IMR-90 (cell line): ENCODE measurements around the gene CTRB2. TPM values are rescaled to one million over a fixed set of nuclear protein-coding genes. Genes with fewer than 3 reads are reported as not detected.

Source experiments
- ATAC-seq: fragments of 200-7000 bp; cut with Tn5 transposase; 2 replicates; pipeline ENCODE4 v1.9.1; 2020; ENCODE audit warnings: low read depth, mild to moderate bottlenecking, moderate library complexity
- BruUV-seq: library from RNA; stranded (reverse); fragments of 400-500 nt; replicated peaks from 2 replicates; lab custom pipeline; 2021; lab: Mats Ljungman, UMichigan
- CTCF ChIA-PET: fragments of 300-600 bp; formaldehyde crosslinking; extraction: SDS; loops from one replicate; lab custom pipeline; 2021; ENCODE audit warnings: antibody characterized with exemption; lab: Yijun Ruan, JAX
- POLR2A ChIA-PET: fragments of 300-600 bp; sonication (Branson Sonifier 250); formaldehyde crosslinking; loops from one replicate; lab custom pipeline; 2022; ENCODE audit warnings: antibody characterized with exemption; ENCODE audit not compliant: unreplicated experiment; lab: Charles Lee
- DNase-seq: peaks from one replicate; pipeline ENCODE4 v3.0.0; 2013
- H2AFZ ChIP-seq: replicated peaks from 2 replicates; pipeline ENCODE3; 2013; ENCODE audit warnings: low read length, mild to moderate bottlenecking; ENCODE audit not compliant: poor library complexity
- H2AK5ac ChIP-seq: 2 replicates; pipeline ENCODE4 v1.6.1; 2013; ENCODE audit warnings: low read depth, low read length, inconsistent platforms
- H2AK9ac ChIP-seq: replicated peaks from 2 replicates; pipeline ENCODE3; 2013; ENCODE audit warnings: mild to moderate bottlenecking, low read depth, low read length, moderate library complexity; ENCODE audit not compliant: poor library complexity
- H2BK120ac ChIP-seq: 2 replicates; pipeline ENCODE4 v1.6.1; 2013; ENCODE audit warnings: low read depth, low read length, inconsistent platforms
- H2BK15ac ChIP-seq: 3 replicates; pipeline ENCODE4 v1.6.1; 2013; ENCODE audit warnings: low read depth, low read length, inconsistent platforms
- H2BK20ac ChIP-seq: 2 replicates; pipeline ENCODE4 v1.6.1; 2013; ENCODE audit warnings: low read depth, mild to moderate bottlenecking, inconsistent platforms, low read length, moderate library complexity
- H2BK5ac ChIP-seq: 2 replicates; pipeline ENCODE4 v1.6.1; 2013; ENCODE audit warnings: mild to moderate bottlenecking, low read depth, low read length, inconsistent platforms; ENCODE audit not compliant: poor library complexity, severe bottlenecking
- H3K14ac ChIP-seq: replicated peaks from 2 replicates; pipeline ENCODE4 v1.6.1; 2013; ENCODE audit warnings: low read depth, low read length, inconsistent platforms
- H3K18ac ChIP-seq: 2 replicates; pipeline ENCODE4 v1.6.1; 2013; ENCODE audit warnings: low read depth, low read length, control low read depth
- H3K23ac ChIP-seq: 2 replicates; pipeline ENCODE4 v1.6.1; 2013; ENCODE audit warnings: low read depth, low read length, inconsistent platforms
- H3K27ac ChIP-seq: 2 replicates; pipeline ENCODE4 v1.5.1; 2013; ENCODE audit warnings: mild to moderate bottlenecking, control low read depth, low read length; ENCODE audit not compliant: insufficient read depth
- H3K27me3 ChIP-seq: 2 replicates; pipeline ENCODE4 v1.6.1; 2013; ENCODE audit warnings: low read length; ENCODE audit not compliant: control insufficient read depth, insufficient read depth
- H3K36me3 ChIP-seq: 2 replicates; pipeline ENCODE4 v1.6.1; 2013; ENCODE audit warnings: low read length, mixed read lengths; ENCODE audit not compliant: control insufficient read depth, insufficient read depth
- H3K4ac ChIP-seq: 2 replicates; pipeline ENCODE4 v1.6.1; 2013; ENCODE audit warnings: low read depth, low read length, inconsistent platforms
- H3K4me1 ChIP-seq: 2 replicates; pipeline ENCODE4 v1.6.1; 2013; ENCODE audit warnings: low read length, mixed read lengths; ENCODE audit not compliant: control insufficient read depth, insufficient read depth
- H3K4me2 ChIP-seq: 2 replicates; pipeline ENCODE4 v1.6.1; 2013; ENCODE audit warnings: low read depth, mild to moderate bottlenecking, control low read depth, low read length, moderate library complexity
- H3K4me3 ChIP-seq: 2 replicates; pipeline ENCODE4 v1.5.1; 2013; ENCODE audit warnings: low read depth, mild to moderate bottlenecking, control low read depth, low read length, moderate library complexity; ENCODE audit not compliant: insufficient read depth
- H3K56ac ChIP-seq: 2 replicates; pipeline ENCODE4 v1.6.1; 2013; ENCODE audit warnings: low read length, inconsistent platforms; ENCODE audit not compliant: insufficient read depth; ENCODE audit errors: extremely low read depth
- H3K79me1 ChIP-seq, 2 experiments: 2 replicates each; pipeline ENCODE4 v1.6.1; 2013; ENCODE audit warnings: low read length in 2 of 2, inconsistent platforms in 1 of 2, low read depth in 1 of 2
- H3K9ac ChIP-seq: 2 replicates; pipeline ENCODE4 v1.6.1; 2013; ENCODE audit warnings: low read depth, low read length, control low read depth
- H3K9me1 ChIP-seq: 2 replicates; pipeline ENCODE4 v1.6.1; 2013; ENCODE audit warnings: low read length, inconsistent platforms; ENCODE audit not compliant: insufficient read depth
- H3K9me3 ChIP-seq: 2 replicates; pipeline ENCODE4 v1.6.1; 2013; ENCODE audit warnings: low read length; ENCODE audit not compliant: control insufficient read depth, insufficient read depth
- H4K20me1 ChIP-seq: 2 replicates; pipeline ENCODE4 v1.6.1; 2013; ENCODE audit warnings: low read length, inconsistent platforms; ENCODE audit not compliant: insufficient read depth
- H4K5ac ChIP-seq: 2 replicates; pipeline ENCODE4 v1.6.1; 2013; ENCODE audit warnings: mild to moderate bottlenecking, low read depth, low read length, control low read depth
- H4K8ac ChIP-seq, 2 experiments: 2 replicates each; pipeline ENCODE4 v1.6.1; 2013; ENCODE audit warnings: low read depth in 2 of 2, low read length in 2 of 2, control low read depth in 1 of 2, inconsistent platforms in 1 of 2
- H4K91ac ChIP-seq: 2 replicates; pipeline ENCODE4 v1.6.1; 2013; ENCODE audit warnings: low read depth, low read length, inconsistent platforms; ENCODE audit not compliant: insufficient read depth
- MAFK ChIP-seq: IDR thresholded peaks from 2 replicates; pipeline ENCODE4 v1.6.1; 2012; ENCODE audit warnings: low read depth, low read length, improper control_type of control experiment
- WGBS, 2 experiments: methylation state at CpG; one replicate each; pipeline versions ENCODE4 v1.1.5 to v1.1.7; 2013; ENCODE audit warnings: missing lambda C conversion rate in 2 of 2; ENCODE audit not compliant: insufficient read length in 1 of 2; ENCODE audit errors: extremely low coverage in 2 of 2; 5-methylcytosine and 5-hydroxymethylcytosine counted together
- dilution Hi-C: fragments of 300-500 bp; cut with HindIII; formaldehyde crosslinking; loops from one replicate; pipeline ENCODE4 v1.14.3; 2018; ENCODE audit warnings: low sequenced_read_pairs; ENCODE audit not compliant: unreplicated experiment
- in situ Hi-C: fragments of 300-500 bp; cut with MboI; formaldehyde crosslinking; loops from 3 replicates; pipeline ENCODE4 v1.14.3; 2019; ENCODE audit warnings: low sequenced_read_pairs, inconsistent platforms, mixed read lengths
- intact Hi-C: fragments of 100-400 bp; cut with micrococcal nuclease; formaldehyde crosslinking; loops from 2 replicates; pipeline ENCODE4 v1.10.0; 2022
- polyA plus RNA-seq, 3 experiments: library from polyadenylated mRNA; depleted of rRNA; stranded (reverse); fragments of >200 nt; gene quantifications; 2 replicates each; pipeline ENCODE4 v1.2.3, GENCODE V29; 2012; ENCODE audit warnings: low replicate concordance in 1 of 3
- total RNA-seq: library from RNA; depleted of rRNA; stranded (reverse); fragments of >200 nt; gene quantifications from 2 replicates; pipeline ENCODE4 v1.2.3, GENCODE V29; 2012

CTRB2 gene
- total and polyA plus RNA-seq, 2 of the 4 experiments (the other 2 are of a cell fraction) = not detected

DNA sequence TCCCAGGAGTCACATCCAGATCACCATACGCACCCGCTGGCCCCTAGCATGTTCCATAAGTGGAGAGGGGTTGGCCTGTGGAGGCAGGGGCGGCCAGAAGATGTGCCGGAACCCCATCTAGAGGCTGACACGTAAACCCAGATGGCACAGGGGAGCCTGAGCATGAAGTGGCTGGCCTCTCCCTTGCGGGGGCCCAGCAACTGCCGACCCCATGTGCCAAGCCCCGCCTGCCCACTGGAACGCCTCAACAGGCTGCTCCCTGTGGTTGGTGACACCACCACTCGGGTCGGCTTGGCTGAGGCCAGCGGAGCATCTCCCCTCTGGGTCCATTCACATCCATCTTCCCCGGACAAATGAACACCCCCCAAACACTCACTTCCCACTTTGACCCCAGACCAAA is 35.0 kb upstream of the CTRB2 start:
- H3K36me3 ChIP-seq = peaks cover 40% of the 10 kb centered on the region
- H3K27me3 ChIP-seq = no peaks in the 10 kb centered on the region
- H2AFZ ChIP-seq = no peak overlapping the region
- H2BK5ac ChIP-seq = no peak overlapping the region
- H3K14ac ChIP-seq = no peak overlapping the region
- H3K4me2 ChIP-seq = no peak overlapping the region
- no peak overlapping the region for H4K5ac ChIP-seq
- H3K9me1 ChIP-seq = peaks cover 24% of the 10 kb centered on the region
- H3K9ac ChIP-seq = no peak overlapping the region
- H3K4ac ChIP-seq = peak overlapping the region; percentile 37
- dilution Hi-C loops = no loop called here
- no peak overlapping the region for H4K91ac ChIP-seq
- H2AK5ac ChIP-seq = peak overlapping the region; percentile 23; the same call in 1 of the 2 replicates
- ChIA-PET CTCF (no interaction called here), POLR2A (no interaction called here)
- DNase-seq (no peak), ATAC-seq (no peak)
- H3K27ac ChIP-seq = peak overlapping the region; percentile 10; the same call in 1 of the 2 replicates
- H2BK120ac ChIP-seq = no peak overlapping the region
- no peaks in the 10 kb centered on the region for H3K9me3 ChIP-seq
- in situ Hi-C loops = no loop called here
- intact Hi-C loops = no loop called here
- TF ChIP-seq MAFK = no peak
- no peak overlapping the region for H2AK9ac ChIP-seq
- peaks cover 8 to 56% of the 10 kb centered on the region in 2 experiments; a peak in 3 of 4 replicates for H3K79me1 ChIP-seq
- H3K4me1 ChIP-seq = peaks cover 52% of the 10 kb centered on the region
- H3K18ac ChIP-seq = no peak overlapping the region
- no peak overlapping the region for H3K4me3 ChIP-seq
- no peak overlapping the region for H2BK15ac ChIP-seq
- 92% methylated on average over 4 of the region's 13 CpGs; no CpG with 5 or more reads in 1 of the 2 experiments for WGBS, 2 experiments
- no peak overlapping the region for H3K56ac ChIP-seq
- H4K8ac ChIP-seq = no peak overlapping the region; a peak in 1 of 4 replicates
- BruUV-seq = no TSS peak
- no peak overlapping the region for H2BK20ac ChIP-seq
- H3K23ac ChIP-seq = no peak overlapping the region
- peaks cover 79% of the 10 kb centered on the region for H4K20me1 ChIP-seq
